HL-60 (cell line): ENCODE data around the gene ENOX1.

Experiments used
- DNase-seq, 2 experiments: peaks; one replicate each; pipeline ENCODE4 v3.0.0-alpha.2; 2010 to 2020; ENCODE audit warnings: low read depth in 1 of 2, low spot score in 1 of 2
- H3K27ac ChIP-seq: fragments of 250-450 bp; sonication (Bioruptor Pico); replicated peaks from 2 replicates; pipeline ENCODE4 v1.5.1; 2020; ENCODE audit warnings: mild to moderate bottlenecking, moderate library complexity
- H3K27me3 ChIP-seq: fragments of 250-450 bp; sonication (Bioruptor Pico); 2 replicates; pipeline ENCODE4 v1.5.1; 2021; ENCODE audit warnings: mild to moderate bottlenecking, moderate library complexity; ENCODE audit not compliant: insufficient read depth, poor library complexity, severe bottlenecking
- H3K4me3 ChIP-seq: replicated peaks from 2 replicates; pipeline ENCODE4 v1.5.1; 2011; ENCODE audit warnings: mild to moderate bottlenecking, control low read depth, low read length; ENCODE audit not compliant: insufficient read depth
- CTCF ChIP-seq: IDR thresholded peaks from one replicate; pipeline ENCODE4 v1.5.1; 2011; ENCODE audit warnings: low read length, control low read depth, inconsistent platforms; ENCODE audit not compliant: insufficient read depth
- GABPA ChIP-seq: IDR thresholded peaks from 2 replicates; pipeline ENCODE4 v1.6.1; 2012; ENCODE audit warnings: low read depth
- POLR2AphosphoS5 ChIP-seq: IDR thresholded peaks from 2 replicates; pipeline ENCODE4 v1.6.1; 2012; ENCODE audit warnings: low read depth
- REST ChIP-seq: IDR thresholded peaks from 2 replicates; pipeline ENCODE4 v1.6.1; 2012; ENCODE audit warnings: low read depth; ENCODE audit not compliant: insufficient replicate concordance
- SPI1 ChIP-seq: IDR thresholded peaks from 2 replicates; pipeline ENCODE4 v1.6.1; 2012; ENCODE audit warnings: low read depth, mild to moderate bottlenecking, borderline replicate concordance

ENOX1 gene

GRCh38 chr13:43528992-43529391 is 257.8 kb downstream of the ENOX1 start:
- Histone ChIP-seq H3K27me3 (no peaks in the 10 kb centered on the region), H3K27ac (no peak overlapping the region), H3K4me3 (no peak overlapping the region)
- TF ChIP-seq CTCF (no peak), POLR2AphosphoS5 (no peak), SPI1 (no peak), REST (no peak), GABPA (no peak)
- DNase-seq = no peak

GRCh38 chr13:43522788-43523187 is 264.0 kb downstream of the ENOX1 start:
- DNase-seq = no peak
- H3K4me3 ChIP-seq = no peak overlapping the region

GRCh38 chr13:43520351-43520750 is 266.4 kb downstream of the ENOX1 start:
- TF ChIP-seq POLR2AphosphoS5 (no peak), GABPA (no peak), SPI1 (no peak), CTCF (no peak), REST (no peak)
- H3K4me3 ChIP-seq = no peak overlapping the region
- H3K27me3 ChIP-seq = no peaks in the 10 kb centered on the region
- no peak overlapping the region for H3K27ac ChIP-seq
- no peak for DNase-seq

More at GRCh38 chr13:43522788-43523187, 264.0 kb downstream of the ENOX1 start:
- Histone ChIP-seq H3K27ac (no peak overlapping the region), H3K27me3 (no peaks in the 10 kb centered on the region)
- TF ChIP-seq SPI1 = no peak
- TF ChIP-seq GABPA = no peak
- TF ChIP-seq POLR2AphosphoS5 = no peak
- TF ChIP-seq CTCF = no peak
- no peak for TF ChIP-seq REST
